ENCODE results near the gene NPTXR.

DNA sequence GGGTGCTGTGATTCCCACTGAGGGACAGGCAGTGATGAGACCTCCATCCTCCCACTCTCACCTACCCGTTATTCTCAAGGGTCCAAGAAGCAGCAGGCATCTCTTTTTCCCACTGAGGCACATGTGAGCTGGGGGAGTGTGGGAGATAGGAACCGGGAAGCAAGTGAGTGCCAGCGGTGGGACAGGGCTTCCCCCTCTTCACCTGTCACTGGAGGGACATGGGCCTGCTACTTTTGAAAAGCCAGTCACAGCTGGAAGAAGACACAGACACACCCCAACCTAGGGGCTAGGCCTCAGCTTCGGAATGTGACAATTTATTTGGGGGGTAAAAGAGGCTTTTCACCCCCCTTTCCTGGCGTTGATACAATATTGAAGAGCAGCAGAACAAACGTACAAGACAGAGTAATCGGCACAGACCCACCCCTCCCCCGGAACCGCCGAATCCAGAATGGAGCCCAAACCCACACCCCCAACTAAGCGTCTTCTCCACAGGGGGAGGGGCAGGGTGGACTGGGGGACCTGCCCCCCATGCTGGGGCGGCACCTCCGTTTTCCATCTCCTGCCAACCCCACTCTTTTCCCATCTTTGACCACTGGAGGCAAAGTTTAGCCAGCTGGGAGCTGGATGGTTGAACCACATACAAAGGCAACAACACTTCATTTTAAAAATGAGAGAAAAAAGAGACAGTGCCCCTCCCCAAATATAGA, 17.5 kb upstream of the NPTXR start:
- TF ChIP-seq ZBTB21 (CRISPR knock-in tag; IDR thresholded peaks at IDR 0.05; ENCODE audit: borderline replicate concordance) (no peak), NFYB (CRISPR knock-in tag; conservative IDR thresholded peaks at IDR 0.05; ENCODE audit: low read depth) (no peak)

All from WTC11 (cell line).